Mesenchymal stem cell (in vitro differentiated cells and primary cell): ENCODE data around the gene FNIP2.
A peak's percentile ranks its signal among the peaks of the same experiment; 100 is the strongest.
"Not testable (repeated sequence)": the region's sequence is repeated elsewhere in the genome, so short reads cannot be mapped to it uniquely, and the experiment has no call there.

Experiments
- DNase-seq: peaks from one replicate; pipeline ENCODE4 v3.0.0-alpha.2; 2013
- H2AFZ ChIP-seq: one replicate; pipeline ENCODE4 v1.6.1; 2013; ENCODE audit warnings: low read depth, mild to moderate bottlenecking, control low read depth, inconsistent platforms, low read length, moderate library complexity
- H2AK5ac ChIP-seq: 2 replicates; pipeline ENCODE4 v1.6.1; 2013; ENCODE audit warnings: low read length, moderate library complexity, mild to moderate bottlenecking, inconsistent platforms; ENCODE audit not compliant: severe bottlenecking
- H2BK120ac ChIP-seq: one replicate; pipeline ENCODE4 v1.6.1; 2013; ENCODE audit warnings: low read depth, mild to moderate bottlenecking, inconsistent platforms, low read length, moderate library complexity
- H2BK12ac ChIP-seq, 2 experiments: one replicate each; pipeline ENCODE4 v1.6.1; 2013; ENCODE audit warnings: inconsistent platforms in 2 of 2, low read length in 2 of 2, mild to moderate bottlenecking in 2 of 2, moderate library complexity in 2 of 2, control low read depth in 1 of 2
- H2BK15ac ChIP-seq: one replicate; pipeline ENCODE4 v1.6.1; 2013; ENCODE audit warnings: mild to moderate bottlenecking, low read depth, inconsistent platforms; ENCODE audit not compliant: poor library complexity, severe bottlenecking
- H2BK5ac ChIP-seq: 2 replicates; pipeline ENCODE4 v1.6.1; 2013; ENCODE audit warnings: low read depth, mild to moderate bottlenecking, low read length, control low read depth, inconsistent platforms; ENCODE audit not compliant: poor library complexity, severe bottlenecking
- H3K14ac ChIP-seq, 2 experiments: one replicate each; pipeline ENCODE4 v1.6.1; 2013; ENCODE audit warnings: inconsistent platforms in 2 of 2, low read length in 2 of 2, control low read depth in 1 of 2, mild to moderate bottlenecking in 1 of 2, moderate library complexity in 1 of 2
- H3K18ac ChIP-seq, 2 experiments: one replicate each; pipeline ENCODE4 v1.6.1; 2013; ENCODE audit warnings: inconsistent platforms in 2 of 2, low read length in 2 of 2, control low read depth in 1 of 2, low read depth in 1 of 2, mild to moderate bottlenecking in 1 of 2
- H3K23ac ChIP-seq, 2 experiments: one replicate each; pipeline ENCODE4 v1.6.1; 2013; ENCODE audit warnings: inconsistent platforms in 2 of 2, low read length in 2 of 2, mild to moderate bottlenecking in 2 of 2, moderate library complexity in 2 of 2, control low read depth in 1 of 2
- H3K27ac ChIP-seq: 2 replicates; pipeline ENCODE4 v1.5.1; 2013; ENCODE audit warnings: mild to moderate bottlenecking, moderate library complexity, low read length, control low read depth, inconsistent platforms; ENCODE audit not compliant: poor library complexity, severe bottlenecking
- H3K27me3 ChIP-seq, 2 experiments: 2 replicates each; pipeline versions ENCODE4 v1.6.1 to v1.7.0; 2013; ENCODE audit warnings: low read length in 2 of 2, mild to moderate bottlenecking in 2 of 2, moderate library complexity in 2 of 2, control low read depth in 1 of 2, inconsistent platforms in 1 of 2; ENCODE audit not compliant: control insufficient read depth in 1 of 2, insufficient read depth in 1 of 2
- H3K36me3 ChIP-seq, 2 experiments: 2 replicates each; pipeline versions ENCODE4 v1.6.1 to v1.7.0; 2013; ENCODE audit warnings: low read length in 2 of 2, control low read depth in 1 of 2, inconsistent platforms in 1 of 2, low read depth in 1 of 2, mild to moderate bottlenecking in 1 of 2; ENCODE audit not compliant: insufficient read depth in 2 of 2, control insufficient read depth in 1 of 2
- H3K4ac ChIP-seq, 2 experiments: one replicate each; pipeline ENCODE4 v1.6.1; 2013; ENCODE audit warnings: inconsistent platforms in 2 of 2, low read length in 2 of 2, mild to moderate bottlenecking in 2 of 2, moderate library complexity in 2 of 2, control low read depth in 1 of 2, low read depth in 1 of 2
- H3K4me1 ChIP-seq: 2 replicates; pipeline ENCODE4 v1.6.1; 2013; ENCODE audit warnings: low read depth, low read length, control low read depth; ENCODE audit not compliant: control insufficient read depth, insufficient read depth
- H3K4me2 ChIP-seq: 2 replicates; pipeline ENCODE4 v1.6.1; 2013; ENCODE audit warnings: low read length, mild to moderate bottlenecking, inconsistent platforms; ENCODE audit not compliant: poor library complexity, severe bottlenecking
- H3K4me3 ChIP-seq, 2 experiments: 2 replicates each; pipeline versions ENCODE4 v1.5.1 to v1.7.0; 2013; ENCODE audit warnings: low read length in 2 of 2, mild to moderate bottlenecking in 2 of 2, control low read depth in 1 of 2, low read depth in 1 of 2; ENCODE audit not compliant: insufficient read depth in 1 of 2
- H3K79me1 ChIP-seq: replicated peaks from 2 replicates; pipeline ENCODE4 v1.6.1; 2013; ENCODE audit warnings: mild to moderate bottlenecking, control low read depth, low read length, inconsistent platforms; ENCODE audit not compliant: poor library complexity, severe bottlenecking
- H3K9ac ChIP-seq: 2 replicates; pipeline ENCODE4 v1.7.0; 2013; ENCODE audit warnings: mild to moderate bottlenecking, low read length, moderate library complexity
- H3K9me3 ChIP-seq: 2 replicates; pipeline ENCODE4 v1.7.0; 2013; ENCODE audit warnings: mild to moderate bottlenecking, low read length; ENCODE audit not compliant: control insufficient read depth
- H4K8ac ChIP-seq: one replicate; pipeline ENCODE4 v1.6.1; 2013; ENCODE audit warnings: inconsistent platforms, mild to moderate bottlenecking, low read length, moderate library complexity
- H4K91ac ChIP-seq: one replicate; pipeline ENCODE4 v1.6.1; 2013; ENCODE audit warnings: mild to moderate bottlenecking, low read length, inconsistent platforms
- WGBS: methylation state at CpG from one replicate; pipeline ENCODE4 v1.1.7; 2013; ENCODE audit warnings: mixed read lengths; 5-methylcytosine and 5-hydroxymethylcytosine counted together

FNIP2 gene

DNA sequence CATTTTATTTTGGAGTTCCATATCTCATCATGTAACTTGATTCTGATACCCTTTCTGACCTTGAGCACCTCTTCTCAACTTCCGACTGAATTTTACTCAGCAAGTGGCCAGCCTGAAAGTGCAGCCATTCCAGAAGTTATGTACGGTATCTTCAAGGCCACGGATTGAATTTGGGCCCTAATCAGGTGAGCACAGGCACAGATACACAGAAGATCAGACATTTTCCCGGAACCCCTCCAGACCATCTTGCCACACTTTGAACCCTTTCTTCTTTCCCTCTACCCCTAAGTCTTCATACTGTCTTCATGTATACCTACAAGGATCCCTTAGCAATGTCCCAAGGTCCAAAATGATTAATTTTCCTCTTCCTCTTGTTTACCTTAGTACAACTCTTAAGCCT is 108.2 kb downstream of the FNIP2 start:
- Histone ChIP-seq H3K27me3 (no peaks in the 10 kb centered on the region), H2BK120ac (no peak overlapping the region), H2BK12ac (no peak overlapping the region), H3K14ac (no peak overlapping the region), H3K18ac (no peak overlapping the region), H3K4me3 (no peak overlapping the region), H2BK15ac (no peak overlapping the region), H4K8ac (no peak overlapping the region), H3K27ac (no peak overlapping the region), H3K4me2 (no peak overlapping the region), H4K91ac (no peak overlapping the region), H3K9ac (no peak overlapping the region), H3K9me3 (no peaks in the 10 kb centered on the region), H3K4ac (no peak overlapping the region), H3K4me1 (no peaks in the 10 kb centered on the region), H3K23ac (no peak overlapping the region), H3K36me3 (peaks cover 4 to 63% of the 10 kb centered on the region in 2 experiments), H3K79me1 (peaks cover 6% of the 10 kb centered on the region), H2AFZ (no peak overlapping the region), H2BK5ac (no peak overlapping the region), H2AK5ac (no peak overlapping the region)
- WGBS: 97% methylated on average over 4 of the region's 4 CpGs
- DNase-seq: no peak

DNA sequence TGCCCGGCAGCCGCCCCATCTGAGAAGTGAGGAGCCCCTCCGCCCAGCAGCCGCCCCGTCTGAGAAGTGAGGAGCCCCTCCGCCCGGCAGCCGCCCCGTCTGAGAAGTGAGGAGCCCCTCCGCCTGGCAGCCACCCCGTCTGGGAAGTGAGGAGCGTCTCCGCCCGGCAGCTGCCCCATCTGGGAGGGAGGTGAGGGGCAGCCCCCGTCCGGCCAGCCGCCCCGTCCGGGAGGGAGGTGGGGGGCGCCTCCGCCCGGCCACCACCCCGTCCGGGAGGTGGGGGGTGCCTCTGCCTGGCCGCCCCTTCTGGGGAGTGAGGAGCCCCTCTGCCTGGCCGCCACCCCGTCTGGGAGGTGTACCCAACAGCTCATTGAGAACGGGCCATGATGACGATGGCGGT is 113.3 kb downstream of the FNIP2 start:
- not testable (repeated sequence) for H2BK12ac ChIP-seq, H3K79me1 ChIP-seq, H3K4me2 ChIP-seq, H2BK5ac ChIP-seq, H3K27me3 ChIP-seq, H3K27ac ChIP-seq, H3K4ac ChIP-seq, H4K8ac ChIP-seq, H3K18ac ChIP-seq, H3K4me1 ChIP-seq, H3K4me3 ChIP-seq, H4K91ac ChIP-seq, H3K23ac ChIP-seq, H3K14ac ChIP-seq, H2AK5ac ChIP-seq, H2BK15ac ChIP-seq, H3K9ac ChIP-seq, DNase-seq, H2BK120ac ChIP-seq, H3K9me3 ChIP-seq, H2AFZ ChIP-seq
- WGBS: over 99% methylated on average over 28 of the region's 30 CpGs
- peaks cover 6 to 54% of the 10 kb centered on the region in 2 experiments for H3K36me3 ChIP-seq

- no peak overlapping the region for H2BK12ac ChIP-seq
- H3K36me3 ChIP-seq: peaks cover 6 to 52% of the 10 kb centered on the region in 2 experiments
- peaks cover 8% of the 10 kb centered on the region for H3K4me1 ChIP-seq
- H4K8ac ChIP-seq: no peak overlapping the region
- no peak overlapping the region for H2AFZ ChIP-seq
- peak overlapping the region in 1 of 2 experiments; percentile 34 for H3K18ac ChIP-seq
- H3K4me2 ChIP-seq: no peak overlapping the region
- no peak overlapping the region for H3K14ac ChIP-seq
- no peaks in the 10 kb centered on the region for H3K9me3 ChIP-seq
- WGBS: 96% methylated on average over 2 of the region's 2 CpGs
- H4K91ac ChIP-seq: no peak overlapping the region
- no peak overlapping the region for H3K27ac ChIP-seq
- H3K4me3 ChIP-seq: no peak overlapping the region
- H3K9ac ChIP-seq: no peak overlapping the region
- DNase-seq: no peak
- H3K23ac ChIP-seq: no peak overlapping the region
- H2BK15ac ChIP-seq: no peak overlapping the region
- H2BK5ac ChIP-seq: no peak overlapping the region
- H3K4ac ChIP-seq: no peak overlapping the region
- H2AK5ac ChIP-seq: no peak overlapping the region
- peaks cover 1% of the 10 kb centered on the region for H3K79me1 ChIP-seq
- no peak overlapping the region for H2BK120ac ChIP-seq
- no peaks in the 10 kb centered on the region for H3K27me3 ChIP-seq
Observed at GRCh38 chr4:158884280-158884679, 115.5 kb downstream of the FNIP2 start.

GRCh38 chr4:158885564-158885963 is 116.7 kb downstream of the FNIP2 start:
- H3K79me1 ChIP-seq: peaks cover 3% of the 10 kb centered on the region
- H3K36me3 ChIP-seq: peaks cover 6 to 57% of the 10 kb centered on the region in 2 experiments
- no peak overlapping the region for H3K4ac ChIP-seq
- peaks cover 8% of the 10 kb centered on the region for H3K4me1 ChIP-seq
- H3K9ac ChIP-seq: no peak overlapping the region
- no peak overlapping the region for H3K18ac ChIP-seq
- H2BK15ac ChIP-seq: no peak overlapping the region
- no peak overlapping the region for H2BK120ac ChIP-seq
- H3K14ac ChIP-seq: no peak overlapping the region
- H2AFZ ChIP-seq: no peak overlapping the region
- 98% methylated on average over 5 of the region's 5 CpGs for WGBS
- no peak overlapping the region for H4K8ac ChIP-seq
- no peak for DNase-seq
- no peak overlapping the region for H3K23ac ChIP-seq
- H2BK5ac ChIP-seq: no peak overlapping the region
- H2AK5ac ChIP-seq: peak overlapping the region; percentile 23
- peak overlapping the region; percentile 59 for H3K27ac ChIP-seq
- no peak overlapping the region for H4K91ac ChIP-seq
- H3K4me2 ChIP-seq: no peak overlapping the region
- H3K9me3 ChIP-seq: no peaks in the 10 kb centered on the region
- no peak overlapping the region for H2BK12ac ChIP-seq
- no peaks in the 10 kb centered on the region for H3K27me3 ChIP-seq
- no peak overlapping the region for H3K4me3 ChIP-seq
